ENCODE results near the gene RNGTT.

GRCh38 chr6:88985901-88986300, 22.5 kb upstream of the RNGTT start:
- TF ChIP-seq POLR2A (IDR thresholded peaks at IDR 0.05) (no peak), CTCF (IDR thresholded peaks at IDR 0.05) (no peak), EP300 (IDR thresholded peaks at IDR 0.05) (no peak)
